ENCODE data around the gene FOXC2. TPM values are rescaled to one million over a fixed set of nuclear protein-coding genes. Genes with fewer than 3 reads are reported as not detected.

The FOXC2 gene
- total RNA-seq, 2 experiments from 2014 or later: not detected

GRCh38 chr16:86579268-86580062 is 12.8 kb downstream of the FOXC2 start:
- ChIA-PET POLR2A (no interaction called here), CTCF (interaction anchor here (1.5 kb wide), 1 partner anchor 15 kb away, joined by 4 read pairs; no protein-coding TSS in a partner anchor)
- TF ChIP-seq CTCF (IDR thresholded peaks at IDR 0.05): no peak
- Mint-ChIP-seq H3K27ac (no peak overlapping the region), H3K27me3 (peaks cover 52% of the 10 kb centered on the region), H3K4me1 (ENCODE audit: low read depth) (peaks cover 9% of the 10 kb centered on the region), H3K36me3 (ENCODE audit: low read depth) (no peaks in the 10 kb centered on the region), H3K4me3 (no peak overlapping the region), H3K9me3 (no peaks in the 10 kb centered on the region)
- no peak for ATAC-seq
- DNase-seq: no peak
- intact Hi-C loops (cut with micrococcal nuclease): no loop called here

GRCh38 chr16:86580063-86580790 is 13.6 kb downstream of the FOXC2 start:
- intact Hi-C loops (cut with micrococcal nuclease): no loop called here
- TF ChIP-seq CTCF (IDR thresholded peaks at IDR 0.05): no peak
- CTCF ChIA-PET: interaction anchor here (0.8 to 1.5 kb wide), 2 partner anchors 16 to 58 kb away, joined by 3 to 4 read pairs; no protein-coding TSS in a partner anchor
- Mint-ChIP-seq H3K9me3 (no peaks in the 10 kb centered on the region), H3K27ac (no peak overlapping the region), H3K4me1 (ENCODE audit: low read depth) (peaks cover 9% of the 10 kb centered on the region), H3K36me3 (ENCODE audit: low read depth) (no peaks in the 10 kb centered on the region), H3K4me3 (no peak overlapping the region), H3K27me3 (peaks cover 48% of the 10 kb centered on the region)
- DNase-seq (no peak), ATAC-seq (no peak)
- POLR2A ChIA-PET: no interaction called here

- H3K9me3 Mint-ChIP-seq: no peaks in the 10 kb centered on the region
- DNase-seq (no peak), ATAC-seq (no peak)
- ChIA-PET POLR2A (no interaction called here), CTCF (interaction anchor here (0.8 to 1.5 kb wide), 2 partner anchors 16 to 59 kb away, joined by 3 to 4 read pairs; no protein-coding TSS in a partner anchor)
- peaks cover 44% of the 10 kb centered on the region for H3K27me3 Mint-ChIP-seq
- intact Hi-C loops (cut with micrococcal nuclease): no loop called here
- no peak for TF ChIP-seq CTCF (IDR thresholded peaks at IDR 0.05)
- H3K4me1 Mint-ChIP-seq (ENCODE audit: low read depth): peaks cover 9% of the 10 kb centered on the region
- no peaks in the 10 kb centered on the region for H3K36me3 Mint-ChIP-seq (ENCODE audit: low read depth)
- no peak overlapping the region for H3K27ac Mint-ChIP-seq
- no peak overlapping the region for H3K4me3 Mint-ChIP-seq
These were observed 14.2 kb downstream of the FOXC2 start for GRCh38 chr16:86580791-86581170.

- Mint-ChIP-seq H3K36me3 (ENCODE audit: low read depth) (no peaks in the 10 kb centered on the region), H3K4me1 (ENCODE audit: low read depth) (peaks cover 5% of the 10 kb centered on the region), H3K4me3 (no peak overlapping the region), H3K27me3 (peaks cover 39% of the 10 kb centered on the region), H3K27ac (no peak overlapping the region), H3K9me3 (no peaks in the 10 kb centered on the region)
- ATAC-seq (no peak), DNase-seq (no peak)
- intact Hi-C loops (cut with micrococcal nuclease): no loop called here
- CTCF ChIA-PET: interaction anchor here (1.5 kb wide), 3 partner anchors 15 to 481 kb away, joined by 3 to 6 read pairs (median 4); partner anchors contain the start of gene FOXC2
- TF ChIP-seq CTCF (IDR thresholded peaks at IDR 0.05): no peak
- POLR2A ChIA-PET: no interaction called here
These were observed 14.8 kb downstream of the FOXC2 start for GRCh38 chr16:86581458-86581857.
